ENCODE results near the gene STX17.

GRCh38 chr9:99998866-99999265, 92.4 kb downstream of the STX17 start:
- TF ChIP-seq, protein P1, sequence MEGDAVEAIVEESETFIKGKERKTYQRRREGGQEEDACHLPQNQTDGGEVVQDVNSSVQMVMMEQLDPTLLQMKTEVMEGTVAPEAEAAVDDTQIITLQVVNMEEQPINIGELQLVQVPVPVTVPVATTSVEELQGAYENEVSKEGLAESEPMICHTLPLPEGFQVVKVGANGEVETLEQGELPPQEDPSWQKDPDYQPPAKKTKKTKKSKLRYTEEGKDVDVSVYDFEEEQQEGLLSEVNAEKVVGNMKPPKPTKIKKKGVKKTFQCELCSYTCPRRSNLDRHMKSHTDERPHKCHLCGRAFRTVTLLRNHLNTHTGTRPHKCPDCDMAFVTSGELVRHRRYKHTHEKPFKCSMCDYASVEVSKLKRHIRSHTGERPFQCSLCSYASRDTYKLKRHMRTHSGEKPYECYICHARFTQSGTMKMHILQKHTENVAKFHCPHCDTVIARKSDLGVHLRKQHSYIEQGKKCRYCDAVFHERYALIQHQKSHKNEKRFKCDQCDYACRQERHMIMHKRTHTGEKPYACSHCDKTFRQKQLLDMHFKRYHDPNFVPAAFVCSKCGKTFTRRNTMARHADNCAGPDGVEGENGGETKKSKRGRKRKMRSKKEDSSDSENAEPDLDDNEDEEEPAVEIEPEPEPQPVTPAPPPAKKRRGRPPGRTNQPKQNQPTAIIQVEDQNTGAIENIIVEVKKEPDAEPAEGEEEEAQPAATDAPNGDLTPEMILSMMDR (IDR thresholded peaks at IDR 0.05) = no peak
- no peak for TF ChIP-seq POLR2A (IDR thresholded peaks at IDR 0.05)
